Psoas muscle (tissue), 8 donors: ENCODE data around the gene SLC13A3. TPM values are rescaled to one million over a fixed set of nuclear protein-coding genes. Genes with fewer than 3 reads are reported as not detected.

Source experiments
- ATAC-seq, 4 donors: fragments of 200-7000 bp; cut with Tn5 transposase; one replicate each; pipeline ENCODE4 v1.9.1; 2020; ENCODE audit warnings: moderate library complexity in 3 of 4, mild to moderate bottlenecking in 2 of 4
- DNase-seq, 2 donors: peaks; one replicate each; pipeline ENCODE4 v3.0.0-alpha.2; 2020
- H3K27ac ChIP-seq: fragments of 200-600 bp; one replicate; pipeline ENCODE4 v1.8.0; 2022
- H3K27me3 ChIP-seq, 3 donors: fragments of 200-600 bp in 1 of 3; one replicate each; pipeline versions ENCODE4 v1.6.1 to v1.8.0; 2013 to 2022; ENCODE audit warnings: low read length in 2 of 3, mild to moderate bottlenecking in 2 of 3, moderate library complexity in 1 of 3; ENCODE audit not compliant: insufficient read depth in 3 of 3
- H3K36me3 ChIP-seq, 2 donors: fragments of 200-600 bp in 1 of 2; one replicate each; pipeline versions ENCODE4 v1.6.1 to v1.8.0; 2013 to 2022; ENCODE audit warnings: low read depth in 1 of 2, mild to moderate bottlenecking in 1 of 2, moderate library complexity in 1 of 2; ENCODE audit not compliant: insufficient read depth in 1 of 2
- H3K4me1 ChIP-seq: fragments of 200-600 bp; one replicate; pipeline ENCODE4 v1.8.0; 2022
- H3K4me3 ChIP-seq: fragments of 200-600 bp; one replicate; pipeline ENCODE4 v1.8.0; 2022; ENCODE audit warnings: mild to moderate bottlenecking
- H3K9me3 ChIP-seq: fragments of 200-600 bp; one replicate; pipeline ENCODE4 v1.8.0; 2022
- CTCF ChIP-seq: fragments of 200-600 bp; IDR thresholded peaks from one replicate; pipeline ENCODE4 v1.8.0; 2022; ENCODE audit warnings: antibody characterized with exemption
- WGBS, 3 donors: extraction: QIAGEN DNeasy Blood & Tissue Kit; methylation state at CpG; one replicate each; pipeline versions ENCODE4 v1.1.6 to v1.1.7; 2013; 5-methylcytosine and 5-hydroxymethylcytosine counted together
- intact Hi-C, 2 donors: fragments of 100-400 bp; cut with DNase I; formaldehyde crosslinking; loops; one replicate each; pipeline versions ENCODE4 v1.11.0 to v1.14.2; 2022
- polyA plus RNA-seq, 3 donors: library from polyadenylated mRNA; stranded (reverse); fragments of 200-250 nt; gene quantifications; one replicate each; pipeline ENCODE4 v1.2.3, GENCODE V29; 2013
- total RNA-seq, 4 donors: library from RNA; stranded (reverse); fragmentation: NEBNext Ultra II Directional in 2 of 4; extraction: Animal tissue kit (Norgen Biotek cat#: 25700) in 2 of 4; gene quantifications; one replicate each; pipeline versions ENCODE4 v1.2.1 to v1.2.4, GENCODE V29; 2021 to 2023
- donor health status: healthy with polysubstance abuse.
- donor health status: DM: no; HTN: no; CAD: no; lungs with moderate emphysema.
- donor health status: Bipolar disorder and iron deficiency.
- donor health status: healthy.
- donor health status: DM: yes; HTN: yes; CAD: no.
- donor health status: DM: no; HTN: no; CAD: no.
- donor health status: DM: no; HTN: no; CAD: no.
- donor health status: DM: yes; HTN: yes; CAD: no.

SLC13A3 gene
- total and polyA plus RNA-seq, 7 donors, result 0.04 to 0.38 (median 0.15) TPM

- Histone ChIP-seq H3K4me3 (no peak overlapping the region), H3K36me3 (peaks cover 0 to 4% of the 10 kb centered on the region in 2 donors), H3K9me3 (no peaks in the 10 kb centered on the region), H3K27me3 (no peaks in the 10 kb centered on the region), H3K4me1 (no peaks in the 10 kb centered on the region), H3K27ac (no peak overlapping the region)
- ATAC-seq (no peak), DNase-seq (no peak)
- TF ChIP-seq CTCF, result no peak
- 88 to 96% (median 93%) methylated on average over 3 of the region's 3 CpGs for WGBS, 3 donors
- intact Hi-C loops, result no loop called here
These were observed 14.3 kb upstream of the SLC13A3 start for GRCh38 chr20:46665602-46666001.

DNA sequence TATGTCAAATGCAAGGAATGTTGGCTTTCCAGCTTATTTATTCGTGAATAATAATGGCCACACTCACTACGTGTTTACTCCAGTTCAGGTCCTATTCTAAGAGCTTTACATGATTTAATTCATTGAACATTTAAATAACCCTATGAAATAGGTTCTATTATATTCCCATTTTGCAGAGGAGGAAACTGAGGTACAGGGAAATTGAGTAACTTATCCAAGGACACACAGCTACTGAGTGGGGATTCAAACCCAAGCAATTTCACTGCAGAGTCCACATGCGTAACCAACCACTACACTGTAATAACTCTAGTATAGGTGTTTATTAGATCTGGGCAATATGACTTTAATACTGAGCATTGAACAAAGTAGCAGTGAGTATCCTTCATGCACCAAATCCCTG is 12.3 kb upstream of the SLC13A3 start:
- no peak for ATAC-seq
- Histone ChIP-seq H3K9me3 (no peaks in the 10 kb centered on the region), H3K27me3 (no peaks in the 10 kb centered on the region), H3K36me3 (peaks cover 0 to 4% of the 10 kb centered on the region in 2 donors), H3K4me1 (no peaks in the 10 kb centered on the region), H3K4me3 (no peak overlapping the region), H3K27ac (no peak overlapping the region)
- no peak for TF ChIP-seq CTCF
- no peak for DNase-seq
- intact Hi-C loops, result no loop called here
- 94 to 97% (median 95%) methylated on average over 3 of the region's 3 CpGs for WGBS, 3 donors

DNA sequence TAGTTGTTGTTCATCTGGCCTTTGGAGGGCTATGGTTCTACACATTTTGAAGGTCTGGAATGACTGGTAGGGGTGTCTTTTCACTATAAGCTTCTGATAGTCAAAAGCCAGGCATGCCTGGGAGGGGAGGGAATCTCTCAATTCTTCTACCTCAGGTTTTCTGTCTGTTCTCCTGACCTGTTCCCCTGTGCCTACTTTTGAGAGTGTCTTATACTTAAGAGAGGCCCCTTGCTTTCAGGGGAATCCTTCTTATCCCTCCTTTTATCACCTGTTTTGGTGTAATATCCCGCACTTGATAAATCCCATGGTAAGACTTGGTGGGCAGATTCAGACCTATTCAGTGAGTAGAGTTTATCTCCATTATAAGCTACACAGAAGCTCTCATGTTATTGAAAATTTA is 10.4 kb upstream of the SLC13A3 start:
- Histone ChIP-seq H3K27ac (no peak overlapping the region), H3K36me3 (peaks cover 0 to 4% of the 10 kb centered on the region in 2 donors), H3K9me3 (no peaks in the 10 kb centered on the region), H3K27me3 (no peaks in the 10 kb centered on the region), H3K4me1 (no peaks in the 10 kb centered on the region), H3K4me3 (no peak overlapping the region)
- ATAC-seq (no peak), DNase-seq (no peak)
- intact Hi-C loops, result no loop called here
- 97 to 100% (median 100%) methylated on average over 1 of the region's 1 CpG for WGBS, 3 donors
- TF ChIP-seq CTCF, result no peak

- Histone ChIP-seq H3K9me3 (no peaks in the 10 kb centered on the region), H3K36me3 (peaks cover 0 to under 1% of the 10 kb centered on the region in 2 donors), H3K4me3 (no peak overlapping the region), H3K27me3 (no peaks in the 10 kb centered on the region), H3K27ac (no peak overlapping the region), H3K4me1 (no peaks in the 10 kb centered on the region)
- intact Hi-C loops, result no loop called here
- 85 to 88% (median 87%) methylated on average over 4 of the region's 4 CpGs for WGBS, 3 donors
- TF ChIP-seq CTCF, result no peak
- DNase-seq, result no peak
- ATAC-seq, result no peak
These were observed 9.2 kb upstream of the SLC13A3 start for GRCh38 chr20:46660487-46660886.

GRCh38 chr20:46657618-46658017 is 6.4 kb upstream of the SLC13A3 start:
- Histone ChIP-seq H3K4me1 (no peaks in the 10 kb centered on the region), H3K4me3 (no peak overlapping the region), H3K27ac (no peak overlapping the region), H3K9me3 (no peaks in the 10 kb centered on the region), H3K27me3 (peaks cover 0 to 27% (median 0%) of the 10 kb centered on the region in 3 donors), H3K36me3 (no peaks in the 10 kb centered on the region)
- TF ChIP-seq CTCF, result no peak
- ATAC-seq (no peak), DNase-seq (no peak)
- WGBS, 3 donors, result 72 to 76% (median 75%) methylated on average over 7 of the region's 7 CpGs
- intact Hi-C loops, result no loop called here
